ENCODE data around the gene TRAFD1.

DNA sequence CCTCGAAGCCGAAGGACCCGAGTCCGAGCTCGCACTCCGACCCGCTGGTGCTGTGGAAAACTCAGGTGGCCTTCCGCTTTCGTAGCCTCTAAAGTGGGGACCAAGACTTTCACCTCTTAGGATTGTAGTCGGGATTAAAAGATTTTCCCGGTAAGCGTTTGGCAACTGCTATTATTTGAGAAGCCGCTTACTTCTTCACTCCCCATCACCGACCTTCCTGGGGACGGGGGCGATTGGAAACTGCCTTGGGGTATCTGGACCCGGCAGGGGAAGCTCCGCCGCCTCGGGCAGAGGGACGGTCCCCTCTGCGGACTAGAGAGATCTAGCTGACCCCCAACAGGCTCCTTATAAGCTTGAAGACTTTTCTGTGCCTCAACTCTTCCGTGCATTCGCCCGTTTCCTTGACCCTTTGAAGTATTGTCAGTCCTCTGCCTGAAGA, 659 bp downstream of the TRAFD1 start:
- TF ChIP-seq, protein P1, sequence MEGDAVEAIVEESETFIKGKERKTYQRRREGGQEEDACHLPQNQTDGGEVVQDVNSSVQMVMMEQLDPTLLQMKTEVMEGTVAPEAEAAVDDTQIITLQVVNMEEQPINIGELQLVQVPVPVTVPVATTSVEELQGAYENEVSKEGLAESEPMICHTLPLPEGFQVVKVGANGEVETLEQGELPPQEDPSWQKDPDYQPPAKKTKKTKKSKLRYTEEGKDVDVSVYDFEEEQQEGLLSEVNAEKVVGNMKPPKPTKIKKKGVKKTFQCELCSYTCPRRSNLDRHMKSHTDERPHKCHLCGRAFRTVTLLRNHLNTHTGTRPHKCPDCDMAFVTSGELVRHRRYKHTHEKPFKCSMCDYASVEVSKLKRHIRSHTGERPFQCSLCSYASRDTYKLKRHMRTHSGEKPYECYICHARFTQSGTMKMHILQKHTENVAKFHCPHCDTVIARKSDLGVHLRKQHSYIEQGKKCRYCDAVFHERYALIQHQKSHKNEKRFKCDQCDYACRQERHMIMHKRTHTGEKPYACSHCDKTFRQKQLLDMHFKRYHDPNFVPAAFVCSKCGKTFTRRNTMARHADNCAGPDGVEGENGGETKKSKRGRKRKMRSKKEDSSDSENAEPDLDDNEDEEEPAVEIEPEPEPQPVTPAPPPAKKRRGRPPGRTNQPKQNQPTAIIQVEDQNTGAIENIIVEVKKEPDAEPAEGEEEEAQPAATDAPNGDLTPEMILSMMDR (IDR thresholded peaks at IDR 0.05) = no peak
- TF ChIP-seq POLR2AphosphoS5 (IDR thresholded peaks at IDR 0.05) (no peak), POLR2A (IDR thresholded peaks at IDR 0.05) (no peak)

Measured in suprapubic skin (tissue), 4 donors.